GM12878 (cell line): Measurements from ENCODE around the gene KLHDC8A. TPM values are rescaled to one million over a fixed set of nuclear protein-coding genes. Genes with fewer than 3 reads are reported as not detected.

ENCODE experiments used
- ATAC-seq: fragments of 200-7000 bp; cut with Tn5 transposase; 3 replicates; pipeline ENCODE4 v1.9.1; 2020; ENCODE audit warnings: mild to moderate bottlenecking, moderate library complexity
- BruUV-seq: library from RNA; stranded (reverse); fragments of 400-500 nt; replicated peaks from 2 replicates; lab custom pipeline; 2021; lab: Mats Ljungman, UMichigan
- CTCF ChIA-PET: fragments of 300-600 bp; sonication (Branson Sonifier 250); formaldehyde crosslinking; extraction: SDS; loops from one replicate; lab custom pipeline; 2021; ENCODE audit warnings: inconsistent platforms; lab: Yijun Ruan, JAX
- POLR2A ChIA-PET: fragments of 350-600 bp; formaldehyde crosslinking; extraction: SDS; loops from one replicate; lab custom pipeline; 2021; ENCODE audit warnings: inconsistent platforms; lab: Charles Lee
- RAD21 ChIA-PET: fragments of 300-600 bp; sonication (Branson Sonifier 250); formaldehyde crosslinking; loops from one replicate; lab custom pipeline; 2023; ENCODE audit warnings: antibody characterized with exemption; ENCODE audit not compliant: unreplicated experiment; lab: Charles Lee
- SMC1A ChIA-PET: fragments of 300-600 bp; sonication (Branson Sonifier 250); formaldehyde crosslinking; loops from one replicate; lab custom pipeline; 2023; ENCODE audit not compliant: unreplicated experiment, uncharacterized antibody; lab: Charles Lee
- DNase-seq: peaks from one replicate; pipeline ENCODE4 v3.0.0-alpha.2; 2011; ENCODE audit warnings: low read depth, low spot score
- FAIRE-seq: peaks from 3 replicates; lab custom pipeline; 2011; peaks lifted over from hg19 to GRCh38; lab: Jason Lieb, UNC
- H2AFZ ChIP-seq: 2 replicates; pipeline ENCODE4 v1.6.0; 2011; ENCODE audit warnings: low read depth, low read length, control low read depth; ENCODE audit not compliant: control insufficient read depth
- H3K27ac ChIP-seq: 2 replicates; pipeline ENCODE4 v1.5.1; 2011; ENCODE audit warnings: control low read depth; ENCODE audit not compliant: control insufficient read depth, insufficient read depth
- H3K27me3 ChIP-seq, 2 experiments: replicated peaks in 1 of 2; 2 replicates each; pipeline versions ENCODE4 v1.6.0 to v1.6.1; 2011; ENCODE audit warnings: low read length in 1 of 2; ENCODE audit not compliant: control insufficient read depth in 2 of 2, insufficient read depth in 2 of 2
- H3K36me3 ChIP-seq, 2 experiments: 2 replicates each; pipeline ENCODE4 v1.5.1; 2011; ENCODE audit warnings: low read length in 1 of 2; ENCODE audit not compliant: control insufficient read depth in 2 of 2, insufficient read depth in 2 of 2
- H3K4me1 ChIP-seq: 2 replicates; pipeline ENCODE4 v1.6.1; 2011; ENCODE audit warnings: mild to moderate bottlenecking, low read length, moderate library complexity, mixed read lengths; ENCODE audit not compliant: control insufficient read depth, insufficient read depth
- H3K4me2 ChIP-seq: 2 replicates; pipeline ENCODE4 v1.6.0; 2011; ENCODE audit warnings: control low read depth; ENCODE audit not compliant: control insufficient read depth, insufficient read depth
- H3K4me3 ChIP-seq: fragments of 200-600 bp; sonication (generic); 2 replicates; pipeline ENCODE4 v1.5.1; 2016
- H3K79me2 ChIP-seq: 2 replicates; pipeline ENCODE4 v1.6.0; 2011; ENCODE audit warnings: low read length; ENCODE audit not compliant: control insufficient read depth, insufficient read depth
- H3K9ac ChIP-seq: 2 replicates; pipeline ENCODE4 v1.8.0; 2011; ENCODE audit warnings: low read length, control low read depth, mixed read lengths; ENCODE audit not compliant: control insufficient read depth, insufficient read depth
- H3K9me3 ChIP-seq: replicated peaks from 3 replicates; pipeline ENCODE4 v1.5.1; 2011; ENCODE audit warnings: mild to moderate bottlenecking, low read length; ENCODE audit not compliant: control insufficient read depth, insufficient read depth
- H4K20me1 ChIP-seq: 2 replicates; pipeline ENCODE4 v1.6.0; 2011; ENCODE audit not compliant: control insufficient read depth, insufficient read depth
- BMI1 ChIP-seq: fragments of 450-650 bp; IDR thresholded peaks from 2 replicates; pipeline ENCODE4 v1.6.1; 2016; ENCODE audit warnings: mild to moderate bottlenecking, moderate library complexity, borderline replicate concordance
- CUX1 ChIP-seq: IDR thresholded peaks from 2 replicates; pipeline ENCODE4 v1.6.1; 2012; ENCODE audit warnings: improper control_type of control experiment, low read depth, low read length; ENCODE audit not compliant: insufficient replicate concordance
- GABPA ChIP-seq: IDR thresholded peaks from 2 replicates; pipeline ENCODE4 v1.6.1; 2014; ENCODE audit warnings: antibody characterized with exemption, low read depth, mild to moderate bottlenecking, inconsistent platforms
- IKZF1 ChIP-seq: fragments of 450-650 bp; conservative IDR thresholded peaks from 2 replicates; pipeline ENCODE4 v1.6.1; 2017; ENCODE audit warnings: antibody characterized with exemption, mild to moderate bottlenecking
- MTA2 ChIP-seq: fragments of 450-650 bp; IDR thresholded peaks from 2 replicates; pipeline ENCODE4 v1.6.1; 2016; ENCODE audit warnings: low read depth, mild to moderate bottlenecking, moderate library complexity
- NBN ChIP-seq: fragments of 450-650 bp; IDR thresholded peaks from 2 replicates; pipeline ENCODE4 v1.6.1; 2016
- PAX8 ChIP-seq: fragments of 450-650 bp; IDR thresholded peaks from 2 replicates; pipeline ENCODE4 v1.6.1; 2017; ENCODE audit warnings: mild to moderate bottlenecking, moderate library complexity
- POLR2AphosphoS2 ChIP-seq: IDR thresholded peaks from 2 replicates; pipeline ENCODE4 v1.6.1; 2011; ENCODE audit warnings: low read depth, mild to moderate bottlenecking, low read length, improper control_type of control experiment, moderate library complexity
- POU2F2 ChIP-seq: IDR thresholded peaks from 3 replicates; pipeline ENCODE4 v1.6.1; 2011; ENCODE audit warnings: low read depth, mild to moderate bottlenecking, low read length, borderline replicate concordance
- RB1 ChIP-seq: fragments of 450-650 bp; formaldehyde crosslinking; IDR thresholded peaks from 2 replicates; pipeline ENCODE4 v1.6.1; 2017; ENCODE audit warnings: mild to moderate bottlenecking, borderline replicate concordance
- RELA ChIP-seq: fragments of 450-650 bp; IDR thresholded peaks from 2 replicates; pipeline ENCODE4 v1.8.0; 2014; ENCODE audit warnings: borderline replicate concordance; ENCODE audit not compliant: partially characterized antibody
- REST ChIP-seq: IDR thresholded peaks from 2 replicates; pipeline ENCODE4 v1.6.1; 2012; ENCODE audit warnings: mild to moderate bottlenecking, low read depth, low read length
- SIN3A ChIP-seq: IDR thresholded peaks from 2 replicates; pipeline ENCODE4 v1.6.1; 2012; ENCODE audit warnings: low read depth, low read length, improper control_type of control experiment
- SMAD1 ChIP-seq: fragments of 450-650 bp; IDR thresholded peaks from 2 replicates; pipeline ENCODE4 v1.6.1; 2018; ENCODE audit warnings: mild to moderate bottlenecking, low read depth; ENCODE audit not compliant: partially characterized antibody
- SPI1 ChIP-seq: IDR thresholded peaks from 2 replicates; pipeline ENCODE4 v1.6.1; 2011; ENCODE audit warnings: low read depth, mild to moderate bottlenecking, low read length, moderate library complexity, borderline replicate concordance; ENCODE audit not compliant: insufficient read depth
- STAT3 ChIP-seq: IDR thresholded peaks from 2 replicates; pipeline ENCODE4 v1.6.1; 2011; ENCODE audit warnings: low read depth, low read length, improper control_type of control experiment
- WGBS: methylation state at CpG from one replicate; pipeline ENCODE4 v1.1.6; 2016; ENCODE audit warnings: low lambda C conversion rate; ENCODE audit not compliant: insufficient replicate concordance, insufficient coverage; ENCODE audit errors: missing lambda C conversion rate; 5-methylcytosine and 5-hydroxymethylcytosine counted together
- in situ Hi-C: fragments of 300-500 bp; cut with MboI; formaldehyde crosslinking; loops from 9 replicates; pipeline ENCODE4 v1.14.3; 2018; ENCODE audit warnings: mixed read lengths
- intact Hi-C: fragments of 100-400 bp; cut with micrococcal nuclease; formaldehyde crosslinking; loops from one replicate; pipeline ENCODE4 v1.14.2; 2022; ENCODE audit not compliant: unreplicated experiment
- polyA plus RNA-seq, 11 experiments: library from polyadenylated mRNA; depleted of rRNA in 4 of 11; unstranded in 6 of 11; stranded (reverse) in 5 of 11; fragments of >200 nt; fragmentation: Nextera tagmentation in 4 of 11; fragmentation: Illumina TruSeq in 1 of 11; extraction: Ambion mirVana in 4 of 11; extraction: Trizol in 1 of 11; gene quantifications; 1 replicate in 1 of 11; 2 replicates in 10 of 11; pipeline versions ENCODE4 v1.2.1 to v1.2.3, GENCODE V29; 2011 to 2016; ENCODE audit warnings: inconsistent platforms in 2 of 11, missing spikeins in 2 of 11, low read depth in 1 of 11
- total RNA-seq, 4 experiments: library from RNA; depleted of rRNA in 3 of 4; stranded (reverse); fragments of >200 nt in 3 of 4; fragmentation: Illumina TruSeq in 1 of 4; extraction: Trizol in 1 of 4; gene quantifications; 2 replicates each; pipeline versions ENCODE4 v1.2.1 to v1.2.3, GENCODE V29; 2013 to 2021

The KLHDC8A gene
- total and polyA plus RNA-seq, 10 of the 15 experiments (the other 5 are each of a cell fraction or from before 2014, with no cell fraction given), result not detected

- Histone ChIP-seq H3K27ac (no peak overlapping the region), H3K27me3 (peaks cover 4 to 7% of the 10 kb centered on the region in 2 experiments), H3K4me3 (no peak overlapping the region), H3K79me2 (no peaks in the 10 kb centered on the region), H3K4me1 (no peaks in the 10 kb centered on the region), H2AFZ (no peak overlapping the region), H3K36me3 (no peaks in the 10 kb centered on the region), H3K4me2 (no peak overlapping the region), H3K9ac (no peak overlapping the region), H3K9me3 (no peaks in the 10 kb centered on the region), H4K20me1 (no peaks in the 10 kb centered on the region)
- intact Hi-C loops (no loop called here), in situ Hi-C loops (no loop called here)
- DNase-seq (no peak), FAIRE-seq (no peak), ATAC-seq (no peak)
- WGBS, result 12% methylated on average over 6 of the region's 6 CpGs
- no TSS peak for BruUV-seq
- POLR2A ChIA-PET, result no interaction called here
- SMC1A ChIA-PET, result interaction anchor here (0.6 to 2.2 kb wide), 3 partner anchors 9 to 104 kb away, joined by 3 to 6 read pairs (median 5); no protein-coding TSS in a partner anchor
- RAD21 ChIA-PET, result interaction anchor here (1.4 kb wide), 1 partner anchor 104 kb away, joined by 3 read pairs; no protein-coding TSS in a partner anchor
- CTCF ChIA-PET, result interaction anchor here (1.1 to 1.9 kb wide), 6 partner anchors 9 to 143 kb away, joined by 3 to 7 read pairs (median 4); no protein-coding TSS in a partner anchor
- TF ChIP-seq PAX8 (no peak), SMAD1 (no peak), RB1 (no peak), POU2F2 (no peak), NBN (no peak), MTA2 (no peak), GABPA (no peak), SPI1 (no peak), STAT3 (no peak), CUX1 (no peak), SIN3A (no peak), REST (no peak), BMI1 (no peak), IKZF1 (no peak), POLR2AphosphoS2 (no peak), RELA (no peak)
Measured at GRCh38 chr1:205381305-205381704, 24.6 kb upstream of the KLHDC8A start.
